Small intestine (tissue), 7 donors: ENCODE measurements around the gene ERC2. TPM values are rescaled to one million over a fixed set of nuclear protein-coding genes. Genes with fewer than 3 reads are reported as not detected.

ENCODE experiments used
- DNase-seq, 2 donors: peaks; one replicate each; pipeline versions ENCODE4 v3.0.0 to v3.0.0-alpha.2; 2013
- FAIRE-seq: peaks from 2 replicates; lab custom pipeline; 2012; peaks lifted over from hg19 to GRCh38; lab: Jason Lieb, UNC
- H3K27ac ChIP-seq, 3 donors: one replicate each; pipeline ENCODE4 v1.5.1; 2013; ENCODE audit warnings: low read length in 2 of 3, mild to moderate bottlenecking in 2 of 3, control low read depth in 1 of 3, inconsistent platforms in 1 of 3, low read depth in 1 of 3, moderate library complexity in 1 of 3
- H3K27me3 ChIP-seq, 3 donors: one replicate each; pipeline ENCODE4 v1.6.1; 2013; ENCODE audit warnings: low read length in 3 of 3, inconsistent platforms in 1 of 3; ENCODE audit not compliant: control insufficient read depth in 3 of 3, insufficient read depth in 3 of 3
- H3K36me3 ChIP-seq, 3 donors: one replicate each; pipeline ENCODE4 v1.6.1; 2013; ENCODE audit warnings: low read length in 3 of 3, inconsistent platforms in 1 of 3, low read depth in 1 of 3, mild to moderate bottlenecking in 1 of 3, moderate library complexity in 1 of 3; ENCODE audit not compliant: control insufficient read depth in 3 of 3, insufficient read depth in 2 of 3
- H3K4me1 ChIP-seq, 3 donors: one replicate each; pipeline ENCODE4 v1.6.1; 2013; ENCODE audit warnings: low read length in 2 of 3, inconsistent platforms in 1 of 3, low read depth in 1 of 3, mild to moderate bottlenecking in 1 of 3, moderate library complexity in 1 of 3; ENCODE audit not compliant: control insufficient read depth in 3 of 3, insufficient read depth in 2 of 3
- H3K4me3 ChIP-seq, 3 donors: one replicate each; pipeline ENCODE4 v1.5.1; 2013; ENCODE audit warnings: low read length in 3 of 3, control low read depth in 1 of 3, inconsistent platforms in 1 of 3, low read depth in 1 of 3, mild to moderate bottlenecking in 1 of 3, moderate library complexity in 1 of 3
- H3K9me3 ChIP-seq, 2 donors: one replicate each; pipeline ENCODE4 v1.6.1; 2013; ENCODE audit warnings: low read depth in 1 of 2, low read length in 1 of 2; ENCODE audit not compliant: control insufficient read depth in 2 of 2, insufficient read depth in 1 of 2
- WGBS, 3 donors: extraction: QIAGEN DNeasy Blood & Tissue Kit; methylation state at CpG; one replicate each; pipeline ENCODE4 v1.1.7; 2013; 5-methylcytosine and 5-hydroxymethylcytosine counted together
- polyA plus RNA-seq, 4 donors: library from polyadenylated mRNA; stranded (reverse) in 3 of 4; unstranded in 1 of 4; fragments of 200-250 nt in 3 of 4; fragments of 120-200 nt in 1 of 4; gene quantifications; one replicate each; pipeline versions ENCODE4 v1.2.1 to v1.2.3, GENCODE V29; 2013
- donor health status: healthy with polysubstance abuse.
- donor health status: control.
- donor health status: control.
- donor health status: Bipolar disorder and iron deficiency.
- donor health status: healthy.

The ERC2 gene
- polyA plus RNA-seq, 4 donors: 0.73 to 2.0 TPM; not detected in 2

GRCh38 chr3:55719006-55719405, 749.3 kb downstream of the ERC2 start:
- peaks cover 0 to 6% (median 0%) of the 10 kb centered on the region in 3 donors for H3K27me3 ChIP-seq
- FAIRE-seq (no peak), DNase-seq (no peak)
- no peaks in the 10 kb centered on the region for H3K4me1 ChIP-seq
- H3K27ac ChIP-seq: no peak overlapping the region
- 68 to 79% (median 78%) methylated on average over 3 of the region's 3 CpGs for WGBS, 3 donors
- no peaks in the 10 kb centered on the region for H3K36me3 ChIP-seq
- no peak overlapping the region for H3K4me3 ChIP-seq
- H3K9me3 ChIP-seq: no peaks in the 10 kb centered on the region

- no peaks in the 10 kb centered on the region for H3K36me3 ChIP-seq
- no peaks in the 10 kb centered on the region for H3K4me1 ChIP-seq
- H3K9me3 ChIP-seq: no peaks in the 10 kb centered on the region
- no peak for FAIRE-seq
- 53 to 70% (median 60%) methylated on average over 1 of the region's 1 CpG for WGBS, 3 donors
- no peak overlapping the region for H3K27ac ChIP-seq
- peaks cover 0 to 3% (median 0%) of the 10 kb centered on the region in 3 donors for H3K27me3 ChIP-seq
- H3K4me3 ChIP-seq: no peak overlapping the region
- DNase-seq: no peak
These were observed 749.7 kb downstream of the ERC2 start for GRCh38 chr3:55718521-55718921.

GRCh38 chr3:55718074-55718473, 750.2 kb downstream of the ERC2 start:
- Histone ChIP-seq H3K4me1 (no peaks in the 10 kb centered on the region), H3K4me3 (no peak overlapping the region), H3K27ac (no peak overlapping the region), H3K36me3 (no peaks in the 10 kb centered on the region), H3K27me3 (peaks cover 0 to 3% (median 0%) of the 10 kb centered on the region in 3 donors), H3K9me3 (no peaks in the 10 kb centered on the region)
- no peak for FAIRE-seq
- WGBS, 3 donors: 69 to 83% (median 82%) methylated on average over 4 of the region's 4 CpGs
- no peak for DNase-seq

GRCh38 chr3:55717481-55717880, 750.8 kb downstream of the ERC2 start:
- no peak for DNase-seq
- H3K4me3 ChIP-seq: no peak overlapping the region

GRCh38 chr3:55716611-55717225, 751.5 kb downstream of the ERC2 start:
- no peaks in the 10 kb centered on the region for H3K36me3 ChIP-seq
- H3K4me1 ChIP-seq: no peaks in the 10 kb centered on the region
- no peak overlapping the region for H3K27ac ChIP-seq
- H3K27me3 ChIP-seq: peaks cover 0 to 3% (median 0%) of the 10 kb centered on the region in 3 donors
- DNase-seq: no peak
- no peak overlapping the region for H3K4me3 ChIP-seq
- H3K9me3 ChIP-seq: no peaks in the 10 kb centered on the region
- WGBS, 3 donors: 81 to 97% (median 88%) methylated on average over 2 of the region's 2 CpGs
- FAIRE-seq: no peak

More at GRCh38 chr3:55717481-55717880, 750.8 kb downstream of the ERC2 start:
- Histone ChIP-seq H3K36me3 (no peaks in the 10 kb centered on the region), H3K27me3 (peaks cover 0 to 3% (median 0%) of the 10 kb centered on the region in 3 donors), H3K4me1 (no peaks in the 10 kb centered on the region), H3K27ac (no peak overlapping the region), H3K9me3 (no peaks in the 10 kb centered on the region)
- FAIRE-seq: no peak
- WGBS, 3 donors: 64 to 73% (median 68%) methylated on average over 5 of the region's 5 CpGs

- Histone ChIP-seq H3K4me3 (no peak overlapping the region), H3K27me3 (peaks cover 0 to 3% (median 0%) of the 10 kb centered on the region in 3 donors), H3K4me1 (no peaks in the 10 kb centered on the region), H3K27ac (no peak overlapping the region), H3K9me3 (no peaks in the 10 kb centered on the region), H3K36me3 (no peaks in the 10 kb centered on the region)
- FAIRE-seq (no peak), DNase-seq (no peak)
These were observed 752.2 kb downstream of the ERC2 start for GRCh38 chr3:55716044-55716443.

GRCh38 chr3:55714057-55714456, 754.2 kb downstream of the ERC2 start:
- FAIRE-seq: no peak
- no peaks in the 10 kb centered on the region for H3K36me3 ChIP-seq
- no peak overlapping the region for H3K4me3 ChIP-seq
- peaks cover 0 to 3% (median 0%) of the 10 kb centered on the region in 3 donors for H3K27me3 ChIP-seq
- H3K4me1 ChIP-seq: no peaks in the 10 kb centered on the region
- no peak for DNase-seq
- no peak overlapping the region for H3K27ac ChIP-seq
- no peaks in the 10 kb centered on the region for H3K9me3 ChIP-seq

- no peaks in the 10 kb centered on the region for H3K27me3 ChIP-seq
- H3K36me3 ChIP-seq: no peaks in the 10 kb centered on the region
- WGBS, 3 donors: 83 to 86% (median 84%) methylated on average over 1 of the region's 1 CpG
- no peak overlapping the region for H3K27ac ChIP-seq
- no peaks in the 10 kb centered on the region for H3K4me1 ChIP-seq
- DNase-seq (no peak), FAIRE-seq (no peak)
- no peaks in the 10 kb centered on the region for H3K9me3 ChIP-seq
- H3K4me3 ChIP-seq: no peak overlapping the region
These were observed 756.6 kb downstream of the ERC2 start for GRCh38 chr3:55711646-55712045.
